ENCODE data around the gene ITM2B.
"Not testable (repeated sequence)": the region's sequence is repeated elsewhere in the genome, so short reads cannot be mapped to it uniquely, and the experiment has no call there.

The ITM2B gene

DNA sequence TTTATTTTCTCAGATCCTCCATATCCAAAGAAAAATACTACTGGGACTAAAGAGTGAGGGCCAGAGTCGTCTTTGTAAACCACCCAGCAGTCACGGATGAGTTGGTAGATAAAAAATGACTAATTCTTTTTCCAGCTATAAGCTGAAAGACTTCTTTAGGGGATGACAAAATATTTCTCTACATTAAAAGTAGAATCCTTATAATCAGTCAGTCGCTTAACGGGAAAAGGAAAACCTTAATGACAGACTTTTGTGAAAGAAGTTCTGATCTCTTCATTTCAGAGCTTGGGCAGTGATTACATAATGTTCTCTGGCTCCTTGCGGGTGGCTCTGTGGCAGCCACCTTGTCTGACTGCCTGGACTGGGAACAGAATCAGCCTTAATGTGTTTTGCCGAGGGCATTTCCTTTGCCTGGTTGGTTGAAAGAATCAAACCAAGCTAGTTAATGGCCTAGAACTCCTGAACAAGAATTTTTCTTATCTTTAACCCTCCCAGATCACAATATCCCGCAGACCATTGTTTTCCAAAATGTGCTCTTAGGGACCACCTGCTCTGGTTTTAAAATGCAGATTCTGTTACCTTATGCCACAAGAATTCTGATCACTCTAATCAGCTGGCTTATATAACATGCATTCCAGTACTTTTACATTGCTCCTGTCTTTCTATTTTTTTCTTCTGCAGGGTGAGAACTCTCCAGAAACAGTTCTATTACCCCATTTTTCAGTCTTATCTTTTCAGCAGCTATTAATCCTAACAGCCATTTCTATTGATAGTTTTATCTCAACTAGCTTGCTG lies 2.5 kb downstream of the ITM2B start:
- H3K9ac ChIP-seq (ENCODE audit: low read depth, low read length) = peak overlapping the region; percentile 96
- no peaks in the 10 kb centered on the region for H3K9me3 ChIP-seq (ENCODE audit: control insufficient read depth, insufficient read depth, low read length)
- 0 out of 2 replicates have a peak, but pooled peaks cover 6% of the 10 kb centered on the region for H3K36me3 ChIP-seq (ENCODE audit: insufficient read depth, low read length)
- H3K4me1 ChIP-seq (ENCODE audit: insufficient read depth, low read length) = peaks cover 27% of the 10 kb centered on the region

DNA sequence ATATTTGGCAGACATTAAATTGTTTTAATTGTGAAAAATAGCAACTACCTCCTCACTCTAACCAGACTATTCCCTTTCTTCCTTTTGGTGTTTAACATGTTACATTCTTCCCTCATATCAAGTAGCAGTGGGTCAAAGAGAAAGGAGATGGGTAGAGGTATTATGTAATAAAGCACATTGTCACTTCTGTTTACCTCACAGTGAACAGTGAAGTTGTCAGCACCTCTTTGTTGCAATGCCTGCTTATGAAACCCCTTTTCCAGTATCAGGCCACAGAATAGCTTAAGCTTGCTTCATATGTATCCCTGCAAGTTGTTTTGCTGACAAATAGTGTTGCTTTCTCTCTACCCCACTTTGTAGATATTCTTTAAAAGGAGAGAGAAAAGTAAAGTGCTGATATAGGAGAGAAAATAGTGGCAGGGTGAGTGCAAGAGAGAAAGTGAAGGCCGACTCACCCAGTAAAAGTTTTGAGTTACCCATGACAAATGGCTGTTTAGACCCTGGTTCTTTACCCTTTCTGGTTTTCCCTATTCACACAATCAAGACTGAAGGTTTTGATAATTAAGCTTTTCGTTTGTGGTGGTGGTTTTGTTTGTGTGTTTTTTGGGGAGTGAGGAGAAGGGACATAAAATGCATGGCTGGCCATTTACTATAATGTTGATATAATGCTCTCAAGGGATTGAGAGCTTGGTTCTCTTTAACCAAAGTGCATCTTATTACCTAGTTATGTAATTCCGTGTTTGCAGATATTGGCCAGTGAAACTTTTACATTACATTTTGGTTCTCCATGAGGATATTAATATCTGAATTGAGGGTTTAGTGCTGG lies 3.7 kb downstream of the ITM2B start:
- peaks cover 24% of the 10 kb centered on the region for H3K4me1 ChIP-seq (ENCODE audit: insufficient read depth, low read length)
- peaks cover 6% of the 10 kb centered on the region; the same call in 1 of the 2 replicates for H3K36me3 ChIP-seq (ENCODE audit: insufficient read depth, low read length)
- peak overlapping the region; percentile 96; the same call in 1 of the 2 replicates for H3K9ac ChIP-seq (ENCODE audit: low read depth, low read length)
- no peaks in the 10 kb centered on the region for H3K9me3 ChIP-seq (ENCODE audit: control insufficient read depth, insufficient read depth, low read length)

DNA sequence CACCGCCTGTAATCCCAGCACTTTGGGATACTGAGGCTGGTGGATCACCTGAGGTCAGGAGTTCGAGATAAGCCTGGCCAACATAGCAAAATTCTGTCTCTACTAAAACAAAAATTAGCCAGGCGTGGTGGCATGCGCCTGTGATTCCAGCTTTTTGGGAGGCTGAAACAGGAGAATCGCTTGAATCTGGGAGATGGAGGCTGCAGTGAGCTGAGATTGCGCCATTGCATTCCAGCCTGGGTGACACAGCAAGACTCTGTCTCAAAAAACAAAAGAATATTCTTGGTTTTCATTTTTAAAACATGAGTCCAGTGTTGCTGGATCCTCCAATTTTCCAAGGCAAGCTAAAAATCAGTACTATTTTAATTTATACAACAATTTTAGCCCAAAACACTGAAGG lies 6.4 kb downstream of the ITM2B start:
- not testable (repeated sequence) for H3K9me3 ChIP-seq (ENCODE audit: control insufficient read depth, insufficient read depth, low read length); H3K9ac ChIP-seq (ENCODE audit: low read depth, low read length); H3K36me3 ChIP-seq (ENCODE audit: insufficient read depth, low read length)
- H3K4me1 ChIP-seq (ENCODE audit: insufficient read depth, low read length) = peaks cover 16% of the 10 kb centered on the region

DNA sequence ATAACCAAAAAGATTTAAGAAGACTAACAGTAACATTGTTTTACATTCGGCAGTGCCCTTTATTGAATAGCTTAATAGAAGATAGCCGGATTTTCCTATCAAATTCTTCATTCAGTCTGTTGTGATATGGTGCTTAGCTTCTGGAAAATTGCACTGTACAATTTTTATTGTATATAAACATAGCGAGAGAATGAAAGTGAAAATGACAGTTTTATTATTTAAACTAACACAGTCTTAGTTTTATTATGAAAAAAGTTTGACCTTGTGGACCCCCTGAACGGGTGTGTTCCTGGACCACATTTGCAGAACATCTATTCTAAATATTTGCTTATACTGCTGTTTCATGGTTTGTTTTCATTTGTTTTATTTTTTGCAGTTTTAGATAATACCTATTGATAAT lies 8.6 kb downstream of the ITM2B start:
- Histone ChIP-seq H3K9me3 (ENCODE audit: control insufficient read depth, insufficient read depth, low read length) (no peaks in the 10 kb centered on the region), H3K36me3 (ENCODE audit: insufficient read depth, low read length) (peaks cover 2% of the 10 kb centered on the region; the same call in 1 of the 2 replicates), H3K4me1 (ENCODE audit: insufficient read depth, low read length) (peaks cover 6% of the 10 kb centered on the region), H3K9ac (ENCODE audit: low read depth, low read length) (no peak overlapping the region)

DNA sequence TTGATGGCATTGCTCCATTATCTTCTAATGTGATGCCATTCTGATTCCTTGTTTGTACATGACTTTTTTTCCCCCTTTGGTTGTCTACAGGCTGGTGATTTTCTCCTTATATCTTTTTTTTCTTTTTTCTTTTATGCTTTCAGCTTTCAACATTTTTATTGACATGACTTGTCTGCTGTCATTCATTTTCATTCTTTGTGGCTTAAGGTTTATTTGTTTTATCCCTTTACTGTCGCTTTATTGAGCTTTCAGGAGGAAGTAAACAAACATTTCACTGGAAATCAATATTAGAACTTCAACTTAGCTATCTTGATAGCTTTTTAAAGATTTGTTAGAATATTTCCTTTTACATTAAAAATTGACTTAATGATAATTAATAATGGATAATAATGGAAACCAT lies 9.7 kb downstream of the ITM2B start:
- no peaks in the 10 kb centered on the region for H3K9me3 ChIP-seq (ENCODE audit: control insufficient read depth, insufficient read depth, low read length)
- H3K36me3 ChIP-seq (ENCODE audit: insufficient read depth, low read length) = no peaks in the 10 kb centered on the region; the same call in 1 of the 2 replicates
- no peaks in the 10 kb centered on the region for H3K4me1 ChIP-seq (ENCODE audit: insufficient read depth, low read length)
- no peak overlapping the region for H3K9ac ChIP-seq (ENCODE audit: low read depth, low read length)

DNA sequence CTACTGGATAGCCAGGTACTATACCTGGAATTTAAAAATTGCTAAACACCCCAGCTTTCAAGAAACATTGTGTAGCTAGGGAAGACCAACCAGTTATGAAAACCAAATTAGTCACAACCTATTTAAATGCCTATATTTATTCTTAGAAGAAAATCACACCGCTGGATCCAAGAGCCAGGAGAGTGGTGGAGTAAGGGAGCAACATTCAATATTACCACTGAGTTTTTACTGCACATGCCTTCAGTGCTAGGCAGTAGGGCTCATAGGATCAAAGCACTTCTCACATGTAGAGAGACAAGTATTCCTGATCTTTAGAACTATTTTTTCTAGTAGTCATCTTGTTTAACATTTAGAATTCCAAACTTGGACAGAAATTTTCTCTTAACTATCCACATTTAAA lies 11.2 kb downstream of the ITM2B start:
- Histone ChIP-seq H3K4me1 (ENCODE audit: insufficient read depth, low read length) (0 out of 2 replicates have a peak, but pooled peaks cover 4% of the 10 kb centered on the region), H3K9me3 (ENCODE audit: control insufficient read depth, insufficient read depth, low read length) (no peaks in the 10 kb centered on the region), H3K9ac (ENCODE audit: low read depth, low read length) (no peak overlapping the region), H3K36me3 (ENCODE audit: insufficient read depth, low read length) (no peaks in the 10 kb centered on the region; the same call in 1 of the 2 replicates)

DNA sequence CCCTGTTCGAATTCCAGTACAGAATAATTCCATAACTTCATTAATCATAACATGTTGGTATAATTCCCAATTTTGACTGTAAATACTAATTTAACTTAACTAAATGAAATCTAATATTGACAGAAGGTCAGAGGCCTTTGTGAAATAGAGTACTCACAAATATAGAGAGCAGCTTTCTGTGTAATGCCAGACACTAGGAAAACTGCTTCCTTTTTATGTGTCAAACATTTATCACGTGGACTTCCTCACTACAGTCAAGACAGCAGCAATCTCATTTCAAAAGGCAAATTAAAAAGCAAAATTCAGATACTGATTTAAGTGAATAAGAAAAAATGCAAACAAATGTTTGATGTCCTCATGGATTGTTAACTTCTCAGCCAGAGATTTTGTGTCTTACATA lies 13.1 kb downstream of the ITM2B start:
- Histone ChIP-seq H3K9ac (ENCODE audit: low read depth, low read length) (no peak overlapping the region), H3K36me3 (ENCODE audit: insufficient read depth, low read length) (no peaks in the 10 kb centered on the region), H3K4me1 (ENCODE audit: insufficient read depth, low read length) (0 out of 2 replicates have a peak, but pooled peaks cover 4% of the 10 kb centered on the region), H3K9me3 (ENCODE audit: control insufficient read depth, insufficient read depth, low read length) (no peaks in the 10 kb centered on the region)

DNA sequence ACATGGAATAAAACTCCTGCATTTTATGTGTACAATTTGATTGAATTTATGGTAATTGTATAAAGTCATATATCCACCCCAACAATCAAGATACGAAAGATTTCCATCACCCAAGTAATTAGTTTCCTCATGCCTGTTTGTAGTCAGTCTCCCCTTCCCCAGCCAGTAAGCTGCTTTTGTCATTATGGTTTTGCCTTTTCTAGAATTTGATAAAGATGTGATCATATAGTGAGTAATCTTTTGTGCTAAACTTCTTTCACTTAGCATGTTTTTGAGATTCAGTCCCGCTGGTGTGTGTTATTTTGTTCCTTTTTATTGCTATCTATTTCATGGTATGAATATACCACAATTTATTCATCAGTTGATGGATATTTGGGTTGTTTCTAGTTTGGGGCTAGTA lies 16.0 kb downstream of the ITM2B start:
- Histone ChIP-seq H3K9ac (ENCODE audit: low read depth, low read length) (no peak overlapping the region), H3K4me1 (ENCODE audit: insufficient read depth, low read length) (0 out of 2 replicates have a peak, but pooled peaks cover 4% of the 10 kb centered on the region), H3K36me3 (ENCODE audit: insufficient read depth, low read length) (no peaks in the 10 kb centered on the region), H3K9me3 (ENCODE audit: control insufficient read depth, insufficient read depth, low read length) (no peaks in the 10 kb centered on the region)

DNA sequence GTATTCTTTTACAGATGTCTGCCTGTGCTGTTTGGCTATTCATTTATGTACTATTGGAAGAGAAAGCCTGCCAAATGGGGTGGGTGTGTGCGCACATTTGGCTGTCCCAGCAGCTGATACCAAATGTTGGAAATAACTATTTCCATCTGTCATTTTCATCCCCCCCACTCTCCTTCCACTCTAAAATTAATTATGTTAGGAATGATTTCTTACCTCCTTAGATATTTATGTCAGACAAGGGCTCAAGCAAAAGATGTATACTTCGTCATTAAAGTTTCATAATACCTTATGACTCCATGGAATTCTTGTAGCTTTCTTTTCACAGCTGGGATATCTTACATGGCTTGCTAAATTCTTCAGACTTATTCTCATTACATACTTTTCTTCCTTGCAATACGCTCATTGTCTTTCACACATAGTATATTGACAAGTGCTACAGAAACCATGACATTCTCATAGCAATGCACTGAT lies 18.6 kb downstream of the ITM2B start:
- H3K4me1 ChIP-seq (ENCODE audit: insufficient read depth, low read length) = 0 out of 2 replicates have a peak, but pooled peaks cover 4% of the 10 kb centered on the region
- H3K9ac ChIP-seq (ENCODE audit: low read depth, low read length) = no peak overlapping the region
- no peaks in the 10 kb centered on the region for H3K9me3 ChIP-seq (ENCODE audit: control insufficient read depth, insufficient read depth, low read length)
- H3K36me3 ChIP-seq (ENCODE audit: insufficient read depth, low read length) = peaks cover 8% of the 10 kb centered on the region; the same call in 1 of the 2 replicates

DNA sequence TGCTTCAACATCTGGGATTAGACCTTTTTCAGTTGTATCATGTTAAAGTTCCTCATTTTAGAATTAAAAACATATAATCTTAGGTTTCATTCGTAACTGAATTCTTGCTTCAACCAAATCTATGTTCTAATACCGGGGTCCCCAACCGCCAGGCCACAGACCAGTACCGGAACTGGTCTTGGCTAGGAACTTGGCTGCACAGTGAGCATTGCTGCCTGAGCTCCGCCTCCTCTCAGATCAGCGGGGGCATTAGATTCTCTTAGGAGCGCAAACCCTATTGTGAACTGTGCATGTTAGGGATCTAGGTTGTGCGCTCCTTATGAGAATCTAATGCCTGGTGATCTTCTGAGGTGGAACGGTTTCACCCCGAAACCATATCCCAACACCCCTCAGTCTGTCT lies 19.2 kb downstream of the ITM2B start:
- Histone ChIP-seq H3K36me3 (ENCODE audit: insufficient read depth, low read length) (peaks cover 10% of the 10 kb centered on the region; the same call in 1 of the 2 replicates), H3K9ac (ENCODE audit: low read depth, low read length) (no peak overlapping the region), H3K4me1 (ENCODE audit: insufficient read depth, low read length) (0 out of 2 replicates have a peak, but pooled peaks cover 4% of the 10 kb centered on the region), H3K9me3 (ENCODE audit: control insufficient read depth, insufficient read depth, low read length) (no peaks in the 10 kb centered on the region)

DNA sequence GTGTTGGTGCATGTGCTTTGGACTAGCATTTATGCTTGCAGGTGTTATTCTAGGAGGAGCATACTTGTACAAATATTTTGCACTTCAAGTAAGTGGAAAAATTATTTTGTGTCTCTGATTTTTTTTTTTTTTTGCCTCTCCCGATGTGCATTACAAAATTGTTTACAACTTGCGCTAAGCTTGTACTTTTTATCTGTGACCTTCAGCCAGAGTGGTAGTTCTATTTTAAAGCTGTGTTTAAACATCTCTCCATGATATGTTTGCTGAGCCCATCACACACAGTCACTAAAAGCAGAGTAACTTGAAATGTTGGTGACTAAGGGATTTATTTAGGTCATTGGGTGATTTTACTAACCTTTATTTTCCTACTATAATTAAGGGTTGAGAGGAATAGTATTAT lies 20.8 kb downstream of the ITM2B start:
- Histone ChIP-seq H3K9ac (ENCODE audit: low read depth, low read length) (no peak overlapping the region), H3K4me1 (ENCODE audit: insufficient read depth, low read length) (0 out of 2 replicates have a peak, but pooled peaks cover 3% of the 10 kb centered on the region), H3K36me3 (ENCODE audit: insufficient read depth, low read length) (peaks cover 13% of the 10 kb centered on the region), H3K9me3 (ENCODE audit: control insufficient read depth, insufficient read depth, low read length) (no peaks in the 10 kb centered on the region)

DNA sequence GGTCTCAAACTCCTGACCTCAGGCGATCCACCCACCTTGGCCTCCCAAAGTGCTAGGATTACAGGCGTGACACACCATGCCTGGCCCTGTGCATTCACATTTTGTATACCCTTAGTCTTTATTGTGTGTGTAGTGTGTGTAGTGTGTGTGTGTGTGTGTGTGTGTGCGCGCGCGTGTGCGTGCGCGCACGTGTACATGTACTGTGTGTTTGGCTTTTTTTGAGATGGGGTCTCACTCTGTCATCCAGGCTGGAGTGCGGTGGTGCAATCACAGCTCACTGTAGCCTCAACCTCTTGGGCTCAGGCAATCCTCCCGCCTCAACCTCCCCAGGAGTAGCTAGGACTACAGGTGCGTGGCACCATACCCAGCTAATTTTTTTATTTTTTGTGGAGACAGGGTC lies 22.1 kb downstream of the ITM2B start:
- Histone ChIP-seq H3K4me1 (ENCODE audit: insufficient read depth, low read length) (no peaks in the 10 kb centered on the region), H3K9ac (ENCODE audit: low read depth, low read length) (no peak overlapping the region), H3K9me3 (ENCODE audit: control insufficient read depth, insufficient read depth, low read length) (no peaks in the 10 kb centered on the region), H3K36me3 (ENCODE audit: insufficient read depth, low read length) (peaks cover 15% of the 10 kb centered on the region)

DNA sequence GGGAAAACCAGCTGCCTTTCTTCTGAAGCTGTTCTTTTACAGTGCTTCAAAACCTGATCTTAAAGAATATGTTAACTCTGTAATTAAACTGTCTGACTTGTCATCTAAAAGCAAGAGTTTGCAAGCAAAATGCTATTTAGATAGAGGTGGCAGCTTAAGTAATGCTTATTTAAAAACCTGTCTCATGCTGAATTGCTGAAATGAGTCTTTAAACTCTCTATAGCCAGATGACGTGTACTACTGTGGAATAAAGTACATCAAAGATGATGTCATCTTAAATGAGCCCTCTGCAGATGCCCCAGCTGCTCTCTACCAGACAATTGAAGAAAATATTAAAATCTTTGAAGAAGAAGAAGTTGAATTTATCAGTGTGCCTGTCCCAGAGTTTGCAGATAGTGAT lies 22.9 kb downstream of the ITM2B start:
- Histone ChIP-seq H3K9ac (ENCODE audit: low read depth, low read length) (no peak overlapping the region), H3K9me3 (ENCODE audit: control insufficient read depth, insufficient read depth, low read length) (no peaks in the 10 kb centered on the region), H3K4me1 (ENCODE audit: insufficient read depth, low read length) (no peaks in the 10 kb centered on the region), H3K36me3 (ENCODE audit: insufficient read depth, low read length) (peaks cover 15% of the 10 kb centered on the region)

DNA sequence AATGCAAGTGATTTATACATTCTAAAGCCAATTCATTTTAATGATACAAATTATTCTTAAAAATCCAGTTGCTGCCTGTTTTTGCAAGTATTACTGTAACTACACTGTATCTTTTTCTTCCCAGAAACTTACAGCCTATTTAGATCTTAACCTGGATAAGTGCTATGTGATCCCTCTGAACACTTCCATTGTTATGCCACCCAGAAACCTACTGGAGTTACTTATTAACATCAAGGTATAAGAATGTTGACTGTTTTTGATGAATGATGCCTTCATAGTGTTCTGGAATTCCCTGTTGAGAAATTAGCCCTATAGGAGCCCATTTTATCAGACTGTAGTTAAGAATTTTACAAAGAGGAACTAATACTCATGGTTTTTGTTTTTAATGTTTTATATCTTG lies 25.0 kb downstream of the ITM2B start:
- no peak overlapping the region for H3K9ac ChIP-seq (ENCODE audit: low read depth, low read length)
- H3K9me3 ChIP-seq (ENCODE audit: control insufficient read depth, insufficient read depth, low read length) = no peaks in the 10 kb centered on the region
- H3K4me1 ChIP-seq (ENCODE audit: insufficient read depth, low read length) = no peaks in the 10 kb centered on the region
- peaks cover 18% of the 10 kb centered on the region for H3K36me3 ChIP-seq (ENCODE audit: insufficient read depth, low read length)
